Upper lobe of left lung (tissue), 4 donors: ENCODE data around the gene ORM1.

Experiments
- CTCF ChIP-seq, 6 experiments: fragments of 450-650 bp in 4 of 6; fragments of 200-600 bp in 2 of 6; sonication (generic) in 2 of 6; IDR thresholded peaks; one replicate each; pipeline ENCODE4 v1.5.1; 2016 to 2019; ENCODE audit warnings: antibody characterized with exemption in 6 of 6
- EP300 ChIP-seq, 4 donors: sonication (generic); formaldehyde crosslinking; IDR thresholded peaks; one replicate each; pipeline ENCODE4 v1.5.1; 2017; ENCODE audit warnings: antibody characterized with exemption in 4 of 4, control low read depth in 2 of 4
- POLR2A ChIP-seq, 4 donors: fragments of 450-650 bp; IDR thresholded peaks; one replicate each; pipeline ENCODE4 v1.5.1; 2016 to 2017; ENCODE audit warnings: antibody characterized with exemption in 4 of 4, mild to moderate bottlenecking in 2 of 4

GRCh38 chr9:114288193-114289091, 34.5 kb upstream of the ORM1 start:
- TF ChIP-seq POLR2A (IDR thresholded peaks at IDR 0.05): no peak
- TF ChIP-seq CTCF (IDR thresholded peaks at IDR 0.05): no peak
- no peak for TF ChIP-seq EP300 (IDR thresholded peaks at IDR 0.05)
